ENCODE results near the gene TMEM40.
"Not testable (repeated sequence)": the region's sequence is repeated elsewhere in the genome, so short reads cannot be mapped to it uniquely, and the experiment has no call there.

Gene TMEM40, protein sequence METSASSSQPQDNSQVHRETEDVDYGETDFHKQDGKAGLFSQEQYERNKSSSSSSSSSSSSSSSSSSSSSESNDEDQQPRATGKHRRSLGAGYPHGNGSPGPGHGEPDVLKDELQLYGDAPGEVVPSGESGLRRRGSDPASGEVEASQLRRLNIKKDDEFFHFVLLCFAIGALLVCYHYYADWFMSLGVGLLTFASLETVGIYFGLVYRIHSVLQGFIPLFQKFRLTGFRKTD

DNA sequence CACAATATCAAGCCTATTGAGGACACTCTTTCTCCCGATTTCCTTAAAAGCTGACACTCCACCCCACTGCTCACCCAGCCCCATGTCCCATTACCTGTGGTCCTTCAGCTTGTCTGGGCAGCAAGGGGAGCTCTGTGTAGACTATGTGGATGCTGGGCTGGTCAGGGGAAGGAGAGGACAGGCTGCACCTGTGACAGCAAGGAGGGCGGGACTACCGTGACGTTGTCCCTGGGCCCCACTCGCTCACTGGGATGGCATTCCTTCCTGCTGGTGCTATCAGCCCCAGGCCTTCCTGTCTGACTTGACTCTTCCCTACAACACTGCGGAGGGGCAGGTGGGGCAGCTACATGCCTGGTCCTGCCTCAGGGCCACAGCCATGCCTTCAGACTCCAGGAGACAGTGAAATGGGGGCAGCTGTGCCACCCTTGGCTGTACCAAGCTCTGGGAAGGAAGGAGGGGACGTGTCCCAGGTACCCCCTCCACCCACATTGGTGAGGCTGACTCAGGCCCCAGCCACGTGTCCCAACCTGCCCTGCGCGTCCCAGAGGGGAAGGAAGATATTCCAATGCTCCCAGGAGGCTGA is at the start of gene TMEM40:
TMEM40 (minus strand) TSS at position 163 of the 583 bp plus-strand sequence. CDS start 9,427 bp downstream, outside the sequence.
- no peak for DNase-seq

DNA sequence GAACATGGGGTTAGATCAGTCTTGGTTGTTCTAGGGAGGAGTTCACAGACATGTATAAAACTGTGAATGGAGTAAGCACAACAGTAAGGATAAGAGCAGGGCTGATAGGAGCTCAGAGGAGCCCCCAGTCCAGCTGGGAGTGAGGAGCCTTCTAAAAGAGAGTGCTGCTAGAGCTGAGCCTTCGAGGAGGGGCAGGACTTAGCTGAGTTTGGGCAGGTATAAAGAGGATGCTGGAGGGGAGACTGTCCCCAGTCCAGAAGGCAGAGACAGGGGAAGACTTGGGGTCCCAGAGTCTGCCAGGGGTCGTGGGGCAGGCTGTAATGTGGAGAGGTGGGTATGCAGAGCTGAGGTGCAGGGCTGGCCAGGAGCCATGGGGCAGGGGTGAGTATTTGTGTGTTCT is 49.5 kb upstream of the TMEM40 start:
- DNase-seq: no peak

DNA sequence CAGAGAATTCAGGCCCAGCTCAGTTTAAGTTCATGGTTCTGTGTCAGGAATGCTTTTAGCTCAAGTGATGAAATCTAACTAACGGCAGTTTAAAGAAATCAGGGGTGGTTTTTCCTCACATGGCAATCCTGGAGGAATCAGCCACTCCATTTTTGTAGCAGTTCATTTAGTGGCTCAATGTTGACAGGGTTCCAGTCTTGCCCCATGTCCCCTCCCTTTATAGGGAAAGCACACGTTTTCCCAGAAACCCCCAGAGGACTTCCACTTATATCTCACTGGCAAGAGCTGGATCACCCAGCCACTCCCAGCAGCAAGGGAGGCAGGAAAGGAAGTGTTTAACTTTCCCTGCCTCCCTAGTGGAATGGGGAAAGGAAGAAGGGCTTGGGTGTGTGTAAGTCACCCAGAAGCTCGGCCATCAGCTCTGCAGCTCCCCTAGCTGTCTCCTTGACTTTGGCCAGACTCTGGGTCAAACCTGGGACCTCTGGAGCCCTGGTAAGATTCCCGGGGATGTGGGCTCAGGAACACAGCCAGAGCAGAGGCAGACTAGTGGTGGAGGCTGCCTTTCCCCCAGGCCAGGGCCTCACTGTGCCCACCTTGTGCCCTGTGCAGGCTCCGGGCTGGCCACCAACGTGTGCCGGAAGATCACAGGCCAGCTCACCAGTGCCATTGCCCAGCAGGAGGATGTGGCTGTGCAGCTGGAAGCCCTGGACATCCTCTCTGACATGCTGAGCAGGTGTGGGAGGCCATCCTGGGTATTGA is 48.7 kb upstream of the TMEM40 start:
- no peak for DNase-seq

DNA sequence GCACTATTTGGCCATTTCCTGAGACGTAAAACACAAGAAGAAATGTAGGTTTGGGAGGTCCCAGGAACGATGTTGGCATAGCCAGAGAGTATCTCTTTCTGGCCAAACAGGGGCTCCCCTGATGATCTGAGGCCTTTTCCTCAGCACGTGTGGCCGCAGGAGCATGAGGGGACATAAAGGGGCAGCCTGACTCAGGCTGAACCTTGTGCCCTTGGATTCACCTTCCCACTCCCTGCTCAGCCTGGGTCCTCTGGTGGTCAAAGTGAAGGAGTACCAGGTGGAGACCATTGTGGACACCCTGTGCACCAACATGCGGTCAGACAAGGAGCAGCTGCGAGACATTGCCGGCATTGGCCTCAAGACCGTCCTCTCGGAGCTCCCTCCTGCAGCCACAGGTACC is 48.0 kb upstream of the TMEM40 start:
- no peak for DNase-seq

DNA sequence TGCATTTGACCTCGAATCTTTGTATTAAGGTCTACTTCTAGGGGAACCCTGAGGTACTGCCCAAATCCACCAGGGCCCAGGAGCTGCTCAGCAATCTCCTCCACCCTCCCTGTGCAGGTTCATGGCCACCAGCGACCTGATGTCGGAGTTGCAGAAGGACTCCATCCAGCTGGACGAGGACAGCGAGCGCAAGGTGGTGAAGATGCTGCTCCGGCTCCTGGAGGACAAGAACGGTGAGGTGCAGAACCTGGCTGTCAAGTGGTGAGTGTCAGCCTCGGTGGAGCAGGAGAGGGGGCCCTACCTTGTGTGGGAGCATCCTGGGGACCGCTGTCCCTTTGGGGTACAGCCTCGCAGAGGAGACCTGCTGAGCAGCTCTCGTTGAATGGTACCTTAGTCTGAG is 44.3 kb upstream of the TMEM40 start:
- DNase-seq: no peak

DNA sequence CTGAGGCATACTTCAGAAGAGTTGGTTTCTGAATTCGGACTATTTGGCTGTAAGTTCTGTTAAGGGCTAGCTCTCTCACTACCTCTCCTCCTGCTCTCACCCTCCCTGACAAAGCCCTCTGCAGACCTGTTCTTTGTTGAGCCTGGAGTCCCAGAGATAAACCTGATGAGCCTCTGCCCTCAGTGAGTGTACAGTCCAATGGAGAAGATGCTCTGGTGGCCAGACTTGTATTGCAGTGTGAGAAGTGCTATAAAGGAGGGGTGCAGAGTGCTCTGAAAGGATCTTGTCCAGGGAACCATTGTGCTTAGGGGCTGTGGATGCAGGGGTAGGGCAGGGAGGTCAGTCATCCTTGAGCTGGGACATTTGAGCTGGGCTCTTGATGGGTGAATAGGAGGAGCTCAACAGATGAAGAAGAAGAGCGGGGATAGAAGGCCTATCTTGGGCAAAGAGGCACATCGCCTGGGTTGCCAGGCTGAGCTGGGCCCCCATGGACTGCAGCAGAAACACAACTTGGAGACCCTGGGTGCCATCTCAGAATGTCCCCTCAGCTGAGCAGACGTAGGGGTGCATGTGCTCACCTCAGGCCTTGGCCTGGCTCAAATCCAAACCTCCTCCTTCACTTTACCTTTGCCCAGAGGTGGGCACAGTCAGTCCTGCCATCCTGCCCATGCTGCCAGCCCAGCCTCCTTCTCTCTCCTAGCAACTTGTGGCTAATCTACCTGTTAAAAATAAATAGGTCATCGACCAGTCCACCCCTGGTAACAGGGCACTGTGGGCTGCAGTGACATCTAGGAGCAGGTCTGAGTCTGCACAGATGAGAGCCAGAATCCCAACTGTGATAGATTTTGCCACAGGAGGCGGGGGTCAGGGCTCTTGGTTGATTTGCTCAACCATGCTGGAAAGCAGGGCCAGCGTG is 40.7 kb upstream of the TMEM40 start:
- DNase-seq: no peak

DNA sequence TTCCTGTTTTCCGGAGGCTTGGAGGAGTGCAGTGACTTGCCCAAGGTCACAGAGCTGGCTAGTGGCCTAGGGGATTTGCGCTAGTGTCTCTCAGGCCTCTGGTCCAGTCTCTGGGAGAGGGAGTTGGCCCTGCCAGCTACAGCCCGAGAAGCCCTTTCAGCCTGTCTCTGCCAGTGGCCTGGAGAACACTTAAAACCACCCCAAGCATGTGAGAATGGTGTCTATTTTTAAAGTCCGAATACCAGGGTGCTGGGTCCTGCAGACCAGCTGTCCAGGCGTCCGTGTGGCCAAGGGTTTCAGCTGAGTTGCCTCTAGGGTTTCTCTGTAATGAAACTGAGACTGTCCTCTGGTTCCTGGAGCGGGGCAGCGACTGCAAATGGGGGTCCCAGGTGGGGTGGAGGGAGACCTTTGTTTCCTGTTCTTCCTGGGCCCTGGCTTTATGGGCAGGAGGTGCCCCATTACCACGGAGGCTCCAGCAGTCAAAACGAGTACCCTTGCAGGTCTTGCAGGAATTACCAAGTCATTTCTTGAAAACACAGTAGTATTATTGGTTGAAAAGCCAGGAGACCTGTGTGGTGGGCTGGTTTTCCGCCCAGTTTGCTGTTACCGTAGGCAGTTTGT is 39.6 kb upstream of the TMEM40 start:
- DNase-seq: no peak

DNA sequence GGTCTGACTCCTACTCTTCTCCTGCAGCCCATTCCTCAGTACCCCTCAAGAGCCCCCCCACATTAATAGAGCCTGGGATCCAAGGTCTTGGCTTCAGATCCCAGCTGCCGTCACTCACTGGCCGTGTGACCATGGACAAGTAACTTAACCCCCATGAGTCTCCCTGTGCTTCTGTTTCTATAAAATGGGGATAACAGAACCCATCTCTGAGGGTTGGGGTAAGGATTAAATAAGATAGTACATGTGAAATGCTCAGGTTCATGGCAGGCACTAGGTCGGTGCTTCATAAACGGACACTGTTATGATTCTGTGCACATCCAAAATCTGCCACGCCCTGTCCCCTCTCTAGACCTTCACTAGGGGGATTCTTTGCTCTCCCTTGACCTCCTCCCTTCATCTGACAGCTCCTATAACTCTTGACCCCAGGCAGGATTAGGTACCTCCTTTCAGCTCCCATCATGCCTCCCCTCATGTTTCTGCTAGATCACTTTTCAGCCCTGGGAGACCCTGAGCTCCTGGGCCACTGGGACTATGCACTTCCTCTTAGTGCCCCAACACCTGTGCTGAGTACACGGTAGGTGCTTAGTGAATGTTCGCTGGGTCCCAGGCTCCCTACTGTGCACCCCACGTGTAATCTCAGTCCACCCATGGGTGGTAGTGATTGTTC is 39.0 kb upstream of the TMEM40 start:
- no peak for DNase-seq

DNA sequence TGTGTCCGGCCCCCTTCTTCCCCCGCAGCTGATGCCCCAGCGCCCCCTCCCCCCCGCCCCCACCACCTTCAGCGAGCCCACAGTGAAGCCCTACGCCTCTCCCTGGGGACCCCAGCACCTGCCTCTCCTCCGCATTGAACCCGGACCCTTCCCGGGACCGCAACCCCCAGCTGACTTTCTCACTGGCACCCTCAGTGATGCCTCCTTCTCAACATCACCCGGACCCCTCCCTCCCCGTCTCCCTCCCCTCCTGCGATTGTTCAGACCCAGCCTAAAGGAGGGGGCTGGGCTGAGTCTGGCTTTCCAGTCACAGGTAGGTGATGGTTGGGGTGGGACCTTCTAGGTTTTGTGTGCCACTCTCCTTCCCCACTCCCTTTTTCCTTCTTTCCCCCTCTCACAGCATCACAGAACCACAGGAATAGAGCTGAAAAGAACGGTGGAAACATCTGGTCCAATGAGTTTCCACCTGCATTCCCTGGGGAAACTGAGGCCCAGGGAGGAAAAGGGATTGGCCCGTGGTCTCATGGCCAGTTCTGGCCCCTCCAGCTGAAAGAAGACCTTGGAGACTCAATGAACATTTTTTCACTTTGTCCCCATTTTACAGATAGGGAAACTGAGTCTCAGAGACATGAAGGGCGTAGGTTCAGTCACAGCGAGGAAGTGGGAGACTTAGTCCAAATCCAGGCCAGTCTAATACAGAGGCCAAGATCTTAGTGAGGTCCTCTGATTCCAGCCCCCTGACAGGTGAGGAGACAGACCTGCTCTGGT is 38.2 kb upstream of the TMEM40 start:
- no peak for DNase-seq

DNA sequence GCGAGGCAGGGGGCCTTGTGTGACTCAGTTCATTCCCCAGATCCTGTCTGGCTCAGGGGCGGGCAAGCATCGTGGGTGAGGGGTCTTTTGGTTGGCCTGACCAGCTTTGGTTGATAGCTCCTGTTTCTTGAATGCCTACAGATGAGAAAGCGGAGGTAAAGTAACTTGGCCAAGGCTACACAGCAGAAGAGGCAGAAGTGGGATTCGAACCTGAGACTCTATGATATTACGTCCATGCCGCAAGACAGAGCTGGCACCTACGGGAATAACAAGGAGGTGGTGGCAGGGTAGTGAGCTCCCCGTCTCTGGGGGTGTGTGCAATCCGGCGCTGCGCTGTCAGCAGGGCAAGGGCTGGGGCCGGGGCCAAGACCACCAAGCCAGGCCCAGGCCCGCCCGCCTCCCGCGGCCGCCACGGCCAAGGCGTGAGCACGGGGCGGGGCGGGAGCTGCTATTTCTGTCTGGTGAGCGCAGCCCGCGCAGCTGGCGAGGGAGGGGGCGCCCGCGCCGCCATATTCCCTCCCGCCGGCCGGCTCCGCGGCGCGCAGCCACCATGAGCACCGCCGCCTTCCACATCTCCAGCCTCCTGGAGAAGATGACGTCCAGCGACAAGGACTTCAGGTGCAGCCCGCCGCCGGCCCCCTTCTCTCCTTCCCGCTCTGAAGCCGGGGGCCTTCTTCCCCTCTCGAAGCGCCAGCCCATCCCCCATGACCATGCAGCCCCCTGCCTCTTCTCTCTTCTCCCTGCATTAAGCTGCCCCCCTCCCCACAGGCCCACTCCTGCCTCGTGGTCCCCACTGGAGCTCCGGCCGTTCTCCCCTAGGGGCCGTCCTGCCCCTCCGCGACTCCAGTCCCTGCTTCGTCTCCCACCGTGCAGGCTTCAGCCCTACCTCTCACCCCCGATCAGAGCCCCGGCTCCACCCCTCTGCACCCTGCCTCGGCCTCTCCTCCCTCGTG is 37.4 kb upstream of the TMEM40 start, which contains the start of gene CAND2:
CAND2 (plus strand) TSS at position 510 of the 953 bp plus-strand sequence; CDS start at position 551, 41 bp downstream.
- DNase-seq: peak; percentile 45

DNA sequence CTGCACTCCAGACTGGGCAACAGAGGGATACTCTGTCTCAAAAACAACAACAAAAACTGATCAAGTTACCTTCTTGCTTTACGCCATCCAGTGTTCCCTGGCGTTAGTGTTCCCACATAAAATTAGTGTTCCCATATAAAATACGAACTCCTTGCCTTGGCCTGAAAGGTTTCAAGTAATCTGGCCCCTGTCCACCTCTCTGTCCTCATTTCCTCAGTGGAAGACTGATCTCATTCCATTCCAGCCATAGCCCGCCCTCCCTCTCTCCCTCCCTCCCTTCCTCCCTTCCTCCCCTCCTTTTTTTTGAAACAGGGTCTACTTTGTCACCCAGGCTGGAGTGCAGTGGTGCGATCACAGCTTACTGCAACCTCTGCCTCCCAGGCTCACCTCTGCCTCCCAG is 34.6 kb upstream of the TMEM40 start:
- no peak for DNase-seq

DNA sequence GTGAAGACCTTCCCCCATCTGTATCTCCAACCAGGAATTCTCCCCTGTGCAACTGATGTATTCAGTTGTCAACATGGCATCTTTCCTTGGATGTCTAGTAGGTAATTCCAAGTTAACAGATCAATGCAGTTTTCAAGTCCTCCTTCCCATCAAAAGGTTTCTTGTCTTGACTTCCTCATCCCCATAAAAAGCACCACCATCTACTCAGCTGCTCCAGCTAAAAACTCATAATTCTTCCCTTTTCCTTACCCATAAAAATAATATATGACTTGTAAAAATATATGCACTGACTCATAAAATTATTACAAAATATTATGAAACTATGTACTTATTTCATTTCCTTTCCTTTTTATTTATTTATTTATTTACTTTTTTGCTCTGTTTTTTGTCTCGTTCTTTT is 32.4 kb upstream of the TMEM40 start:
- DNase-seq: no peak

DNA sequence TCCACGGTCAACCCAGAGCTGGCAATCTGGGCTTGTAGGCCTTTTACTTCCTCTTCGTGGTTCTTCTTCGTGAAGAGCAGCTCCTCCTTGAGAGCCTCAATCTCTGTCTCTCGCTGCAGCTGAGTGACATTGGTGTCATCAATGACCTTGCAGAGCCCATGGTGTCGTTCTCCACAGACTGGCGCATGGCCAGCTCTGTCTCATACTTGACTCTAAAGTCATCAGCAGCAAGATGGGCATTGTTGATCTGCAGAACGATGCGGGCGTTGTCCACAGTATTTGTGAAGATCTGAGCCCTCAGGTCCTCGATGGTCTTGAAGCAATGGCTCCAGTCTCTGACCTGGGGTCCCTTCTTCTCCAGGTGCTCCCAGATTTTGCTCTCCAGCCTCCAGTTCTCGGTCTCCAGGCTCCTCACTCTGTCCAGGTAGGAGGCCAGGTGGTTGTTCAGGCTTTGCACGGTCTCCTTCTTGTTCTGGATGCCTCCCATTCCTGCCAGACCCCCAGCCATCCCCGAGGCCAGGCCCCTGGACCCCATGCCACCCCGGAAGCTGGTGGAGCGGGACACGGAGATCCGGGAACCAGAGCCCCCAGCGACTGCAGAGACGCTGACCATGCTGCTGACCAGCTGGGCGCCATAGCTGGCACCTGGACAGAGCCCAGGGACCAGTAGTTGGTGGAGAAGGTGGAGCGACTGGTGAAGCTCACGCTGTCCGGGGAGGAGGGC is 29.1 kb upstream of the TMEM40 start:
- not testable (repeated sequence) for DNase-seq

DNA sequence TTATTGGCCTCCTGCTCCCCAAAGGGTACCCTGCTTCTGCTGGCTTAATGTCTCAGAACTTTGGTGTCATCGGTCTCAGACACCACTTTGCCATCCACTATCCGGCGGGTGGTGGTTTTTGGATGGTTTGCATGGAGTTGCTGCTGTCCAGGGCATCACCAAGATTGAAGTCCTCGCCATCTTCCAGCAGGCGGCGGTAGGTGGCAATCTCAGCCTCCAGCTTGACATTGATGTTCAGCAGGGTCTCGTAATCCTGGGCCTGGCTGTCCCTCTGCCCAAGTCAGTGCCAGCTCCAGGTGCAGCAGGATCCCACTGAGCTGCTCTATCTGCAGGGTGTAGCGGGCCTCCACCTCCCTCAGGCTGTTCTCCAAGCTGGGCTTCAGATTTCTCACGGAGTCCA is 28.3 kb upstream of the TMEM40 start:
- DNase-seq: peak; percentile 62

DNA sequence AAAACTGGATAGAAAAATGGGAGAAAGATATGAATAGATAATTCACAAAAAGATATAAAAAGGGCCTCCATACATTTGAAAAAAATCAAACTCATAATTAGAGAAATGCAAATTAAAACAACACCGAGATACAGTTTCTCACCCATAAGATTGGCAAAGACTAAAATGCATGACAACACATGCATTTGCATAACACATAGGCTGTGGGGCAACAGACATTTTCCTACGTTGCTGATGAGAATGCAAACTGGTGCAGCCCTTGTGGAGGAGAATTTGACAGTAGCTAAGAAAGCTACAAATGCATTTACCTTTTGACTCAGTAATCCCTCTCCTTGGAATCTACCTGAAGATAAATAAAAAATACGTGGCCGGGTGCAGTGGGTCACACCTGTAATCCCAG is 26.0 kb upstream of the TMEM40 start:
- DNase-seq: no peak

DNA sequence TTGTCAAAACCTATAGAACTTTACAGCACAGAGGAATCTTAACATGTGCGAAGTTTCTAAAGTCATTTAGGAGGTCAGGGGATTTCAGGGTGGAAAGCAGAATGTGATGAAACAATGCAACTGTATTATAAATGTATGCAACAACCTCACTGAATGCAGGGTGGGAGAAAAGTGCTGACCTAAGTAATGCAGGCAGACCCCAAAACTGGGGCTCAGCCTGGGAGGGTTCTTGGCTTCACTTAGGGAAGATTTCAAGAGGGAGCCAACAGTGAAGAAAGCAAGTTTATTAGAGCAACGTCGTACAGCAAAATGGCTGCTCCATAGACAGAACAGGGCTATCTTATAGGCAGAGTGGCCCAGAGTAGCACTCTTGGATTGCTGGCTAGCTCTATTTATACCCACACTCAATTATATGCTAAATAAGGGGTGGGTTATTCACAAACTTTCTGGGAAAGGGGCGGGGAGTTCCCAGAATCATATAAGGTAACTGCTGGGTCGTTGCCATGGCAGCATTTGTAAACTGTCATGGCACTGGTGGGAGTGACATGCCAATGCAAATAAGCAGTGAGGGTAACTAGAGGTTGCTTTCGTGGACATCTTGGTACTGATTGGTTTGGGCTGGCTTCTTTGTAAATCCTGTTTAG is 23.2 kb upstream of the TMEM40 start:
- DNase-seq: no peak

DNA sequence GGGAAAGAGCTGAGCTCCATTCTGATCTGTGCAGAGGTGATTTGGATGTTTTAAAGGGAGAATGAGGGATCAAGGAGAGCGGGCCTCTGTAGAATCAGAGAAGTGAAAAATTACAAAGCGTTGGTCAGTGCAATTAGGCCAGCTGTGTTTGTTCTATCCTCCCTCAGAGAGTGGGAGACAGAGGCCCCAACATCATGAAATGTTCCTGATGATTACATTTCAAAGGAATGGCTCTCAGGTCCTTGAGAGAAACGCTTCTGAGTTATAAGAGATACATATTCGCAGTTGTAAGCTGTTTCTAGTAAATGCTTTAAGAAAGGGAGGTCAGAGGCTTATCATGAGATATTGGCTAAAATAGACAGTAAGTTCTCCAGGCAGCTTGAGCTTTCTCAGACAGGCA is 21.7 kb upstream of the TMEM40 start:
- no peak for DNase-seq

DNA sequence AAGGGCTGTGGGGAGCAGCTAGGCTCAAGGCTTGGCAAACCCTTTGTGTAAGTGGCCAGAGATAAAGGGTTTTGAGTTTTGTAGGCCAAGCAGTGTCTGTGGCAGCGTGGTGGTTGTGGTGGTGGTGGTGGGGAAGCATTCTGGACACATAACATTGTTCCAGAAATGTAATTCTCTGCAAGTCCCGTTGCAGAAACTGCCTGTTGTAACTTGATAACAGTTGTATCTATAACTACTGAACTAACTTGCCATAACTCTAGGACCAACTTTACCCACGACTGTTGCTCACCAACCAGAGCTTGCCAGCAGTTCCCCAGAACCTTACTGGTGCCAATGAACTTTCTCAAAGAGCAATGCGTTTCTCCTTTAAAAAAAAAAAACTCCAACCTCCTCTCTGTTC is 18.1 kb upstream of the TMEM40 start:
- DNase-seq: no peak

DNA sequence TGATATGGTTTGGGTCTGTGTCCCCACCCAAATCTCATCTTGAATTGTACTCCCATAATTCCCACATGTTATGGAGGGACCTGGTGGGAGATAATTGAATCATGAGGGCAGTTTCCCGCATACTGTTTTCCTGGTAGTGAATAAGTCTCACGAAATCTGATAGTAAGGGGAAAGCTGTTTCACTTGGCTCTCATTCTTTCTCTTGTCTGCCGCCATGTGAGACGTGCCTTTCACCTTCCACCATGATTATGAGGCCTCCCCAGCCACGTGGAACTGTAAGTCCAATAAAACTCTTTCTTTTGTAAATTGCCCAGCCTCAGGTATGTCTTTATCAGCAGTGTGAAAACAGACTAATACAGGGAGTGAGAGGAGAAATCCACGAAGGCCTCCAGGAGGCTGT is 16.9 kb upstream of the TMEM40 start:
- DNase-seq: not testable (repeated sequence)
